HG02588 (cell line): Measurements from ENCODE around the gene CS.
"Not testable (repeated sequence)": the region's sequence is repeated elsewhere in the genome, so short reads cannot be mapped to it uniquely, and the experiment has no call there.

ENCODE experiments used
- ATAC-seq: cut with Tn5 transposase; IDR thresholded peaks from one replicate; pipeline ENCODE4 v1.9.1; 2021; ENCODE audit warnings: mild to moderate bottlenecking, moderate library complexity; ENCODE audit not compliant: unreplicated experiment

Gene CS

GRCh38 chr12:56282579-56282978 lies 17.6 kb downstream of the CS start:
- no peak for ATAC-seq

- ATAC-seq = no peak
These were observed 18.1 kb downstream of the CS start for GRCh38 chr12:56282030-56282429.

DNA sequence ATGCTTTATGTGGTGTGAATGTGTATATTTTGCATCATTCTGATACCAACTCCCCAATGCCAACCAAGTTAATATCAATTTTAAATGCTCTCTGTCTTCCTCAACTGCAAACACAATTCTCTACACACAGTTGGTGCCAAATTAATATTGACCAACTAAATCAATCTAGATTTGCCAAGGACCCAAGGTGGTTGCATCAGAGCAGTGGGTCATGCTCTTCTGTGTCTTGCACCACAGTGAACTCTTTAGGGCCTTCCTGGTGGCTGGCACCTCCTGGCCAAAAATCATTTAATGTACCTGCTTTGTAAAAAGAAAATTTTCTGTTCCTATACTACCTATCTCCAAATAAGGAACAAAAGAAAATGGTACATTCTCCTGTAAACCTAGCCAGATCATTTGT lies 19.3 kb downstream of the CS start:
- no peak for ATAC-seq

- no peak for ATAC-seq
These were observed 21.2 kb downstream of the CS start for GRCh38 chr12:56278905-56279304.

- no peak for ATAC-seq
These were observed 25.8 kb downstream of the CS start for GRCh38 chr12:56274299-56274698.

- ATAC-seq = not testable (repeated sequence)
These were observed 27.7 kb downstream of the CS start for GRCh38 chr12:56272468-56272867.

- ATAC-seq = no peak
These were observed 29.1 kb downstream of the CS start for GRCh38 chr12:56271031-56271430.

DNA sequence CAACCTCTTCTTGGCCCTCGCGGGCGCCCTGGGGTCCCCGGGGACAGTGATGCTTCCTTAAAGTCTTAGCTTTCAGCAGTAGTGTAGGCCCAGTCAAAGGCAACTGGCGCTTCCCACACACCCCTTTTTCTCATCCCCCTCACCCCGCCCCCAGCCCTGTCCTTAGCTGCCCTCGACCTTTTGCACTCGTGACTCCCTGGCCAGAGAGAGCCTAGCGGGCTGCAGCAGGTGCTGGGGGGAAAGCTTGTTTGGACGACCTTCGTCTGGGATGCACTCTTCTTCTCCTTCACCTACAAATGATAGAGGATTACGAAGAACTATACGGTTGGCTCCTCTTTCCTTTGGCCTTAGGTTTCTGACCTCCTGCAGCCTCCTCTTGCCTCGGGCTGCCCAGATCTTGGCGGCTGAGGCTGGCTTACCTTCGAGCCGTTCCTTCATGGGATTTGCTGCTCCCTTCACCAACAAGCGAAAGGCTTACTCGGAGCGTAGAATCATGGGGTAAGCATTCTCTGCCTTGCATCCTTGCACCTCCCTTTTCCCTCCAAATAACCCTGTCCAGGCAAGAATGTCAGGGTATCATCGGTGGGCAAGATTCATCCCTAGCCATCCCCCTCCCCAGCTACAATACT lies 32.6 kb downstream of the CS start:
- ATAC-seq = peak; percentile 16

DNA sequence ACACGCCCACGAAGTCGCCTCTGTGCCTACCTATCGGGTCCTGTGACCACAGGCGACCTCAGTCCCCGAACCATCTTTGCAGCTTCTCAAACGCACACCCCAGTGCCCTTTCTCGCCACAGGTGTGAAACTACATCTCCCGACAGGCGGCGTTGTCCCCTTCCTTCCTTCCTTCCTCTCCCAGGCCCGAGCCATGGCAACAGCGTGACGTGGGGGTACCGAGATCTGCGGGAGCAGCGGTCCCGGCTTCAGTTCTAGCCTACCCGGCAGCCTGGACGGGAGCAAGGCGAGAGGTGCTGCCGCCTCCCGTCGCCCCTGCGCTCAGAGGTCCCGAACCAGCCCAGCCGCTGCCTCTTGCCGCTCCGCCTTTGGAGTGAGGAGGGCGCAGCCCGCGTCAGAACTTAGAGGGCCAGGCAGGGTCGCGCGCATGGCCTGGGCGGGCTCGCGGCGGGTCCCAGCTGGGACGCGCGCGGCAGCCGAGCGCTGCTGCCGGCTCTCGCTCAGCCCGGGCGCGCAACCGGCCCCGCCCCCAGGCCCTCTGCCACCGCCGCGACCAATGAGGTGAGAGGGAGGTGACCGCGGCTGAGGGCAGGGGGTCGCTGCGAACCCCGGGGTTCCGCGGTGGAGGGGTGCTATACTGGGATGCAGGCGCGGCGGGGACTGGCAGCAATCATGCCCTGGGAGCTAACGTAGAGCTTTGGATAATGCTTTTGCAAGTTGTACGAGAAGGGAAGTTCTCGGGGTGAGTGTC lies 33.3 kb downstream of the CS start, which contains the start of gene COQ10A:
Gene COQ10A, plus strand, starts transcription at position 250 of the 750 bp plus-strand sequence. Its CDS starts 177 bp downstream, at position 427.
- peak; percentile 80 for ATAC-seq

- not testable (repeated sequence) for ATAC-seq
These were observed 34.0 kb downstream of the CS start for GRCh38 chr12:56266068-56266692.

GRCh38 chr12:56262955-56263354 lies 37.2 kb downstream of the CS start:
- not testable (repeated sequence) for ATAC-seq

DNA sequence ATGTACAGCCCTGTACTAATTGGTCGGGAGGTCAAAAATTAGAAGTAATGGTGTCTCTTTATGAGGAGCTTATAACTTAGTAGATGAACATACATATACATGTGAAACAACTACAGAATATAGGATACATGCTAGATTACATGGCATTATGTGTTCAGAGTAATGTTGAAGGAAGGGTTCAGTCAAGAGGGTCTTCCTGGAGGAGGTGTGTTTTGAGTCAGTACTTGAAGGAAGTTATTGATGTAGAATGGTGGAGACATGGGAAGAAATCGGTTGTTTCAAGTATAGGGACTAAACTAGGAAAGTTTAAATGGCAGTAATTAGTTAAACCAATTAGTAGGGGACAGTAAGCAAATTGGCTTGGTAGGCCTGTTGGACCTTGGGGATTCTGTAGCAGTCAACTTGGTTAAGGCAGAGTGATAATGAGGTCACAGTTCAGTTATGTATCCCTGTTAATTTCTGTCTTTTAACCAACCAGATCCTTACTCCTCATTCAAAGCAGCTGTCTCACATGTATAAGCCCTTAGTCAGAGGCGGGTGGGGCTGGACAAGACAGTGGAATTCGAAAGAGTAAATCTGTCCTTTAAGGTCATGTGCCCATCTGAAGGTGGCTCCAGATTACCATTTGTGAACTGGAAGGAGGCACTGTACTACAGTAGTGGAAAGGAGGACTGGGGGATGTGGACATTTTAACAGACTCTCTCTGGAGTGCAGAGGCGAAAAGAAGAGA lies 38.5 kb downstream of the CS start:
- ATAC-seq = no peak

DNA sequence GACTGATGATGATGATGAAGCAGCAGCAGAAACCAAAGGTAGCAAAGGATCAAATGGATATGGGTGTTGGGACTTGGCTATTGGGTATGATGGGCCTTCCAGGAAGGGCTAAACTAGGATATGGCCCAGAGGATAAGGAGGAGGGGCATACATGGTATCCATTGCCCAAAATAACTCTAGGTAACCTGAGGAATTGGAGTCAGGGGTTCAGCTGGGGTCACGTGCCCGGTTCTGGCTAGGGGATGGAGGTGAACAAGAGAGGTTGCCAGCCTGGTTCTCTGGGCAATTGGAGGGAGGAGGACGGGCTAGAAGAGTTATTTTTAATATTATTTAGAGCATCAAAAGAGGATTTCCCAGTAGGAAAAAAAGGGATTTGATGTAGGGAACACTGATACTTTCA lies 39.2 kb downstream of the CS start:
- no peak for ATAC-seq

GRCh38 chr12:56260380-56260779 lies 39.8 kb downstream of the CS start:
- ATAC-seq = no peak

- ATAC-seq = no peak
These were observed 41.3 kb downstream of the CS start for GRCh38 chr12:56258820-56259183.

DNA sequence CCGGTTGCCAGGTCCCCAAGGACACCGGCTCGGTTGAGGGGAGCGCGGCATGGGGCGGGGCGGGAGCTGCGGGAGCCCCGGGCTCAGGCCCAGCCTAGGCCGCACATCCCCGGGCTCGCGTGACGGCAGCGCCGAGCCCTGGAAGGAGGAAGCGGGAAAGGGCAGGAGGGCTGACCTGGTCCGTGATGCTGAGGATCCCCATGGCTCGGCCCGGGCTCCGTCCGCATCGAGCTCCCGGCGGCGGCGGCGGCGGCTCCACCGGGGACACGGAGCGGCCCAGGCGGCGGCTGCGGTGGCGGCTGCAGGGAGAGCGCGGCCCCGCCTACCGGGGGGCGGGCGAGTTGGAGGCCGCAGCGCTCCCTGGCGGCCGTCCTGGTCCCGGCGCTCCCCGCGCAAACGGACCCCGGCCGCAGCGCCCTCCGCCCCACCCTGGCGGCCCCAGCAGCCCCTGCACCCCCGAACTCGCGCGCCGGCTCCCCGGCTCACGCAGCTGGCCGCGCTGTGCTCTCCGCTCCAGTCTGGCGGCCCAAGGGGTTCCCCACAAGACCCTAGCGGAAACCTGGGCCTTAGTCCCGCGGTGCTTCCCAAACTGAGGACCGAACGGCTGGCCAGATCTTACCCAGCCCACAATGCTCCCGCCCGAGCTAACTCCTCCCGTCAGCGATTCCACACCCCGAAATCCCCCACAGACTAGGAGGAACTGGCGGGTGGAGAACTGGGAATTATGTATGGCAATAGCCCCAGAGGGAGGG lies 41.9 kb downstream of the CS start, which contains the start of gene ANKRD52:
Gene ANKRD52, minus strand, starts transcription at position 317 of the 752 bp plus-strand sequence. Its CDS starts 115 bp downstream, at position 202.
- peak; percentile 89 for ATAC-seq

GRCh38 chr12:56257491-56258067 lies 42.6 kb downstream of the CS start:
- ATAC-seq = no peak

GRCh38 chr12:56257071-56257470 lies 43.1 kb downstream of the CS start:
- no peak for ATAC-seq

DNA sequence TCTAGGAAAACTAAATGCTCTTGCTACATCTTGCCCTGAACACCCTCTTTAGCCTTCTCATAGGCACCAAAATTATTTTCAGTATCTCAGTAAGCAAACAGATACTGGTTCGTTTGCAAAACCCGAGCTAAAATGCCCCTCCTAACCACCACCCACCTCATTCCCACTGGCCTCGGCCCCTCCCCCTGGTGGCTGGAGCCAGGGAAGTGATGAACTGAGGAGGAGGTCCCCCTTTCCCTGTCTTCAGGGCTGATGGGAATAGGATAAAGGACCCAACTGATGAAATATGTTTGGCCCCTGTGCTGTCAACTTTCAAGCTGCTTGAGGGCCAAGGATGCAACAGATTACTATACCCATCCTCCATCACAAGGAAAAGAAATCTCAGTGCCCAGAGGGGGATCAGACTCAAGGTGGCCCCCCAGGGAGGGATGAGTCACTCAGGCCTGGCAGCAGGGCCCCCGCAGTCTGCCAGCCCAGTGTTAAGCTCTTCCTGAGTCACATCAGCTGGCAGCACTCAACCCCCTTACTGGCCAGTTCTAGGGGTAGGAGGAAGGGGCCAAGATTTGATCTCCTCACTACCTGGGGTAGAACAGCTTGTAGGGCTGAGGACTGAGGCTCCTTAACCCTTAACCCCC lies 43.7 kb downstream of the CS start:
- no peak for ATAC-seq

- ATAC-seq = no peak
These were observed 44.5 kb downstream of the CS start for GRCh38 chr12:56255671-56256070.
